Ovary (tissue), 9 donors: Measurements from ENCODE around the gene TRIP4. TPM values are rescaled to one million over a fixed set of nuclear protein-coding genes. Genes with fewer than 3 reads are reported as not detected.
"Not testable (repeated sequence)": the region's sequence is repeated elsewhere in the genome, so short reads cannot be mapped to it uniquely, and the experiment has no call there.

Source experiments
- DNase-seq, 5 donors: peaks; one replicate each; pipeline ENCODE4 v3.0.0-alpha.2; 2019 to 2020
- H3K27ac ChIP-seq, 2 donors: fragments of 200-600 bp; one replicate each; pipeline versions ENCODE4 v1.5.1 to v1.8.0; 2019 to 2022
- H3K27me3 ChIP-seq: fragments of 200-600 bp; one replicate; pipeline ENCODE4 v1.8.0; 2022
- H3K36me3 ChIP-seq: fragments of 200-600 bp; sonication (generic); one replicate; pipeline ENCODE4 v1.5.1; 2019
- H3K4me1 ChIP-seq: one replicate; pipeline ENCODE4 v1.8.1; 2013; ENCODE audit warnings: mild to moderate bottlenecking, moderate library complexity; ENCODE audit not compliant: insufficient read depth
- H3K4me3 ChIP-seq: fragments of 200-600 bp; sonication (generic); one replicate; pipeline ENCODE4 v1.5.1; 2017
- H3K9me3 ChIP-seq, 2 donors: fragments of 200-600 bp in 1 of 2; sonication (generic) in 1 of 2; one replicate each; pipeline versions ENCODE4 v1.5.1 to v1.8.1; 2013 to 2019; ENCODE audit warnings: mild to moderate bottlenecking in 1 of 2, moderate library complexity in 1 of 2
- EP300 ChIP-seq: sonication (generic); formaldehyde crosslinking; IDR thresholded peaks from one replicate; pipeline ENCODE4 v1.6.1; 2017; ENCODE audit warnings: antibody characterized with exemption
- POLR2A ChIP-seq: fragments of 450-650 bp; IDR thresholded peaks from one replicate; pipeline ENCODE4 v1.6.1; 2017; ENCODE audit warnings: antibody characterized with exemption, mild to moderate bottlenecking, moderate library complexity
- WGBS, 3 donors: extraction: QIAGEN DNeasy Blood & Tissue Kit in 1 of 3; methylation state at CpG; one replicate each; pipeline versions ENCODE4 v1.1.5 to v1.1.7; 2013 to 2017; 5-methylcytosine and 5-hydroxymethylcytosine counted together
- intact Hi-C, 4 donors: fragments of 100-400 bp; cut with DNase I; formaldehyde crosslinking; loops; one replicate each; pipeline versions ENCODE4 v1.11.0 to v1.15.1; 2022 to 2023
- polyA plus RNA-seq, 2 donors: library from polyadenylated mRNA; stranded (reverse); fragments of 200-250 nt in 1 of 2; fragments of 350-450 nt in 1 of 2; fragmentation: Illumina TruSeq in 1 of 2; extraction: RNeasy Lipid Tissue Mini Kit (QIAGEN cat#74804) in 1 of 2; gene quantifications; one replicate each; pipeline ENCODE4 v1.2.3, GENCODE V29; 2013 to 2014
- total RNA-seq, 7 donors: library from RNA; depleted of rRNA in 2 of 7; stranded (reverse); fragments of >200 nt in 2 of 7; fragmentation: NEBNext Ultra II Directional in 3 of 7; extraction: Animal tissue kit (Norgen Biotek cat#: 25700) in 3 of 7; gene quantifications; one replicate each; pipeline versions ENCODE4 v1.1.0 to v1.2.4, GENCODE V29; 2016 to 2023
- TF ChIP-seq, protein P1 (sequence below), 3 donors: fragments of 450-650 bp in 2 of 3; fragments of 200-600 bp in 1 of 3; IDR thresholded peaks; one replicate each; pipeline versions ENCODE4 v1.5.1 to v1.8.0; 2016 to 2022; ENCODE audit warnings: antibody characterized with exemption in 3 of 3, mild to moderate bottlenecking in 1 of 3
- donor health status: DM: no; HTN: no; CAD: no; lungs with moderate emphysema.
- donor health status: DM: no; HTN: no; CAD: no.
- donor health status: Bipolar disorder and iron deficiency.
- donor health status: DM: yes; HTN: yes; CAD: no.
- donor health status: DM: no; HTN: no; CAD: no.
- donor health status: DM: yes; HTN: yes; CAD: no.

Gene TRIP4
- total and polyA plus RNA-seq, 9 donors: 7.4 to 24.0 (median 18.6) TPM

GRCh38 chr15:64485796-64486195, 98.2 kb downstream of the TRIP4 start:
- H3K36me3 ChIP-seq: no peaks in the 10 kb centered on the region
- H3K4me3 ChIP-seq: no peak overlapping the region
- H3K27ac ChIP-seq: no peak overlapping the region
- no peaks in the 10 kb centered on the region for H3K27me3 ChIP-seq
- no peak for TF ChIP-seq EP300
- DNase-seq: no peak
- H3K9me3 ChIP-seq: no peaks in the 10 kb centered on the region
- peaks cover 2% of the 10 kb centered on the region for H3K4me1 ChIP-seq
- intact Hi-C loops: no loop called here

DNA sequence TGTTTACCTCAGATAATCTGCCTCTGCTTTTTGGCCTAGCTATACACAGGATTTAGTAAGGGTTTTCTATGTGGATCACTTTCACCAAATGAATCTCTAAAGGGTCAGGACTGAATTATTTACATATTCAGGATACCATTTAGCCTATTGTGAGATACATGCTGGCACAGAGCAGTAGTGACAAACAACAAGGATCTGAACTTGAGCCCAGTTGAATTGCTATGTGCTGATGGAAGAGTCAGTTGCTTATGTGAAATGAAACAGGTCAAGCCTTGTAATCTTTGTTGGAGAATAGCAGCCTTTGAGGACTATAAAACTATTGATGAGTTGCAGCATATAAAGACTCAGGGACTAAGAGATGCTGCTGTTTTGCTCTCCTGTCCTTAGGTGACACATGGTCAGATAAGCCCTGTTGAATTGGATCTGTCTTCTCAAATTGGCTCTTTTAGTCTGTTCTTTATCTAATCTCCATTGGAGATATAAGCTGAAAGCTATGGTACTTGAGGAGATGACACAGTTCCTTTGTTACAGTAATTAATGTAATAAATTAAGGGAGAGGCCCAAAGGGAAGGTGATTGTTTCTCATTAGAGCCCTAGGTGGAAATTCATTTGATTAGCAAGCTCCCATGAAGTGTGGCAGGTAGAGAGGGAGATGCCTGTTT, 103.1 kb downstream of the TRIP4 start:
- Histone ChIP-seq H3K27me3 (no peaks in the 10 kb centered on the region), H3K27ac (no peak overlapping the region), H3K4me3 (no peak overlapping the region), H3K36me3 (no peaks in the 10 kb centered on the region), H3K9me3 (no peaks in the 10 kb centered on the region), H3K4me1 (peaks cover 3% of the 10 kb centered on the region)
- TF ChIP-seq POLR2A: no peak
- TF ChIP-seq, protein P1, sequence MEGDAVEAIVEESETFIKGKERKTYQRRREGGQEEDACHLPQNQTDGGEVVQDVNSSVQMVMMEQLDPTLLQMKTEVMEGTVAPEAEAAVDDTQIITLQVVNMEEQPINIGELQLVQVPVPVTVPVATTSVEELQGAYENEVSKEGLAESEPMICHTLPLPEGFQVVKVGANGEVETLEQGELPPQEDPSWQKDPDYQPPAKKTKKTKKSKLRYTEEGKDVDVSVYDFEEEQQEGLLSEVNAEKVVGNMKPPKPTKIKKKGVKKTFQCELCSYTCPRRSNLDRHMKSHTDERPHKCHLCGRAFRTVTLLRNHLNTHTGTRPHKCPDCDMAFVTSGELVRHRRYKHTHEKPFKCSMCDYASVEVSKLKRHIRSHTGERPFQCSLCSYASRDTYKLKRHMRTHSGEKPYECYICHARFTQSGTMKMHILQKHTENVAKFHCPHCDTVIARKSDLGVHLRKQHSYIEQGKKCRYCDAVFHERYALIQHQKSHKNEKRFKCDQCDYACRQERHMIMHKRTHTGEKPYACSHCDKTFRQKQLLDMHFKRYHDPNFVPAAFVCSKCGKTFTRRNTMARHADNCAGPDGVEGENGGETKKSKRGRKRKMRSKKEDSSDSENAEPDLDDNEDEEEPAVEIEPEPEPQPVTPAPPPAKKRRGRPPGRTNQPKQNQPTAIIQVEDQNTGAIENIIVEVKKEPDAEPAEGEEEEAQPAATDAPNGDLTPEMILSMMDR (IDR thresholded peaks at IDR 0.05): no peak
- no peak for TF ChIP-seq EP300
- intact Hi-C loops: no loop called here
- DNase-seq: no peak

DNA sequence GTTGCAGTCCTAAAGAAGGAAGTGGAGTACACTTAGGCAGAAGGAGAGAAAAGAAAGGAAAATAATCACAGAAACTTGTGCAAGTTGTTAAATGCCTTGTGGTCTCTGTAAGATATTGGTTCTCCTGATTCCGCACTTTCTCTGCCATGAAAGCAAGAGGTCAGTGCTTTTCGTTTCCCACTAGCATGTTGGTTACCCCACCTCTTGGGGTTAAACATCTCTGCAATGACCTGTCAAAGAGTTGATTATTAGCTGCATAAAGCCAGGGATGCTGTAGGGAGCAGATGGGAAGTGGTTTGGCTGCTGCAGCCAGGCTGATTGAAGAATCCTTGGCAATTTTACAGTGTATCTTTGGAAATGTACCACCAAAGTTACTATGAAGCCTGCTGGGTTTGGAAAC, 106.0 kb downstream of the TRIP4 start:
- H3K27me3 ChIP-seq: no peaks in the 10 kb centered on the region
- no peak overlapping the region for H3K27ac ChIP-seq
- WGBS, 3 donors: 43 to 51% (median 48%) methylated on average over 2 of the region's 2 CpGs
- H3K9me3 ChIP-seq: no peaks in the 10 kb centered on the region
- peaks cover 3% of the 10 kb centered on the region for H3K4me1 ChIP-seq
- no peak for TF ChIP-seq EP300
- TF ChIP-seq, protein P1 (IDR thresholded peaks at IDR 0.05): no peak
- TF ChIP-seq POLR2A: no peak
- no peak overlapping the region for H3K4me3 ChIP-seq
- intact Hi-C loops: no loop called here
- DNase-seq: no peak
- no peaks in the 10 kb centered on the region for H3K36me3 ChIP-seq

DNA sequence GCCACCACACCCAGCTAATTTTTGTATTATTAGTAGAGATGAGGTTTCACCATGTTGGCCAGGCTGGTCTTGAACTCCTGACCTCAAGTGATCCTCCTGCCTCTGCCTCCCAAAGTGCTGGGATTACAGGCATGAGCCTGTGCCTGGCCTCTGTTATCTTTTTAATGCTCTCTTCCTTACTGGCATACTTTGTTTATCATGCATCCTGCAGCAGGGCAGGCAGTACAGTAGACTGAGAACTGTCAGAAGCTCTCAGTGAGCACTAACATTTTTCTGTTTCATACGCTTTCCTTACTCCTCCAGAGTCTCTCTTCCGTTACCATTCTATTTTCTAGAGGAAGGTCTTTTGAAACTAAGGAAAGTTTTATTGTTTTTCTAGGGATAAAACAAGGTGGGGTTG, 108.3 kb downstream of the TRIP4 start:
- H3K4me1 ChIP-seq, DNase-seq, intact Hi-C loops, H3K9me3 ChIP-seq, H3K27me3 ChIP-seq, H3K4me3 ChIP-seq, H3K27ac ChIP-seq, H3K36me3 ChIP-seq: not testable (repeated sequence)
- 91 to 99% (median 93%) methylated on average over 2 of the region's 2 CpGs for WGBS, 3 donors

DNA sequence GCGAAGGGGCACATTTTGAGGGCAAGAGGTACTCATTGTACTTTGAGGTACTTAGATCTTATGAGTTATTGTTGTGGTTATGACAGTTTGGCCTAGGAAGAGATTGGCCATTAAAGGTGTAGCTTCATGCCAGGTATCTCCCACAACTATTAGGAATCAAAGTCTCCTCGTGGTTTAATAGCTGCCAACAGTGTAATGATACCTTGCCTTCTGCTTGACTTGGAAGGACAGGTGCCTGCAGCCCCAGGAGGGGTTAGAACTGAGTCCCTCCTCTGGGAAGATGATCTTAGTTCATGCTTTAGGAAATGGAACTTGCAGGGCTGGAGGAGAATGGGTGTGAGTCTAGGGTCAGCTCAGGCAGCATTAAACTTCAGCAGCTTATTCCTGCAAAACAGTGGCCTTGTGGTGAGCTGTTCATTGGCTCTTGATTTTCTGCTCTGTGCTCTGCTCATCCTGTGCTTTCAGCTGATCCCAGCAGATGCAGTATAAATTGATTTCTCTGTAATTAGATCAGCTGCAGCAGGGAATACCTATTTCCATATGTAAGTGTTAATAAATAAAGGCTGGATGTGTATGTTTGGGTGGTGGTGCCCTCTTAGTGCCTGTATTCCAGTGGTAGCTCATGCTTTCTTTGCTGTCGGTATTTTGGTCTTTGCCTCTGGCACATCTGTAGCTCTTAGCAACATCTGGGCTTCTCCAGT, 113.2 kb downstream of the TRIP4 start:
- H3K36me3 ChIP-seq: no peaks in the 10 kb centered on the region
- WGBS, 3 donors: 40 to 52% (median 47%) methylated on average over 3 of the region's 3 CpGs

More for the DNA sequence above, 113.2 kb downstream of the TRIP4 start:
- intact Hi-C loops: no loop called here
- TF ChIP-seq POLR2A: no peak
- TF ChIP-seq EP300: no peak
- TF ChIP-seq, protein P1 (IDR thresholded peaks at IDR 0.05): no peak
- no peak overlapping the region for H3K4me3 ChIP-seq
- no peaks in the 10 kb centered on the region for H3K9me3 ChIP-seq
- H3K27me3 ChIP-seq: no peaks in the 10 kb centered on the region
- no peak for DNase-seq
- no peak overlapping the region for H3K27ac ChIP-seq
- peaks cover 11% of the 10 kb centered on the region for H3K4me1 ChIP-seq
